IMR-90 (cell line): ENCODE results near the gene LDAH. TPM values are rescaled to one million over a fixed set of nuclear protein-coding genes. Genes with fewer than 3 reads are reported as not detected.

Experiments
- ATAC-seq: fragments of 200-7000 bp; cut with Tn5 transposase; 2 replicates; pipeline ENCODE4 v1.9.1; 2020; ENCODE audit warnings: low read depth, mild to moderate bottlenecking, moderate library complexity
- BruUV-seq: library from RNA; stranded (reverse); fragments of 400-500 nt; replicated peaks from 2 replicates; lab custom pipeline; 2021; lab: Mats Ljungman, UMichigan
- CTCF ChIA-PET: fragments of 300-600 bp; formaldehyde crosslinking; extraction: SDS; loops from one replicate; lab custom pipeline; 2021; ENCODE audit warnings: antibody characterized with exemption; lab: Yijun Ruan, JAX
- POLR2A ChIA-PET: fragments of 300-600 bp; sonication (Branson Sonifier 250); formaldehyde crosslinking; loops from one replicate; lab custom pipeline; 2022; ENCODE audit warnings: antibody characterized with exemption; ENCODE audit not compliant: unreplicated experiment; lab: Charles Lee
- DNase-seq: peaks from one replicate; pipeline ENCODE4 v3.0.0; 2013
- H2AFZ ChIP-seq: replicated peaks from 2 replicates; pipeline ENCODE3; 2013; ENCODE audit warnings: low read length, mild to moderate bottlenecking; ENCODE audit not compliant: poor library complexity
- H2AK5ac ChIP-seq: 2 replicates; pipeline ENCODE4 v1.6.1; 2013; ENCODE audit warnings: low read depth, low read length, inconsistent platforms
- H2AK9ac ChIP-seq: replicated peaks from 2 replicates; pipeline ENCODE3; 2013; ENCODE audit warnings: mild to moderate bottlenecking, low read depth, low read length, moderate library complexity; ENCODE audit not compliant: poor library complexity
- H2BK120ac ChIP-seq: 2 replicates; pipeline ENCODE4 v1.6.1; 2013; ENCODE audit warnings: low read depth, low read length, inconsistent platforms
- H2BK15ac ChIP-seq: 3 replicates; pipeline ENCODE4 v1.6.1; 2013; ENCODE audit warnings: low read depth, low read length, inconsistent platforms
- H2BK20ac ChIP-seq: 2 replicates; pipeline ENCODE4 v1.6.1; 2013; ENCODE audit warnings: low read depth, mild to moderate bottlenecking, inconsistent platforms, low read length, moderate library complexity
- H2BK5ac ChIP-seq: 2 replicates; pipeline ENCODE4 v1.6.1; 2013; ENCODE audit warnings: mild to moderate bottlenecking, low read depth, low read length, inconsistent platforms; ENCODE audit not compliant: poor library complexity, severe bottlenecking
- H3K14ac ChIP-seq: replicated peaks from 2 replicates; pipeline ENCODE4 v1.6.1; 2013; ENCODE audit warnings: low read depth, low read length, inconsistent platforms
- H3K18ac ChIP-seq: 2 replicates; pipeline ENCODE4 v1.6.1; 2013; ENCODE audit warnings: low read depth, low read length, control low read depth
- H3K23ac ChIP-seq: 2 replicates; pipeline ENCODE4 v1.6.1; 2013; ENCODE audit warnings: low read depth, low read length, inconsistent platforms
- H3K27ac ChIP-seq: 2 replicates; pipeline ENCODE4 v1.5.1; 2013; ENCODE audit warnings: mild to moderate bottlenecking, control low read depth, low read length; ENCODE audit not compliant: insufficient read depth
- H3K27me3 ChIP-seq: 2 replicates; pipeline ENCODE4 v1.6.1; 2013; ENCODE audit warnings: low read length; ENCODE audit not compliant: control insufficient read depth, insufficient read depth
- H3K36me3 ChIP-seq: 2 replicates; pipeline ENCODE4 v1.6.1; 2013; ENCODE audit warnings: low read length, mixed read lengths; ENCODE audit not compliant: control insufficient read depth, insufficient read depth
- H3K4ac ChIP-seq: 2 replicates; pipeline ENCODE4 v1.6.1; 2013; ENCODE audit warnings: low read depth, low read length, inconsistent platforms
- H3K4me1 ChIP-seq: 2 replicates; pipeline ENCODE4 v1.6.1; 2013; ENCODE audit warnings: low read length, mixed read lengths; ENCODE audit not compliant: control insufficient read depth, insufficient read depth
- H3K4me2 ChIP-seq: 2 replicates; pipeline ENCODE4 v1.6.1; 2013; ENCODE audit warnings: low read depth, mild to moderate bottlenecking, control low read depth, low read length, moderate library complexity
- H3K4me3 ChIP-seq: 2 replicates; pipeline ENCODE4 v1.5.1; 2013; ENCODE audit warnings: low read depth, mild to moderate bottlenecking, control low read depth, low read length, moderate library complexity; ENCODE audit not compliant: insufficient read depth
- H3K56ac ChIP-seq: 2 replicates; pipeline ENCODE4 v1.6.1; 2013; ENCODE audit warnings: low read length, inconsistent platforms; ENCODE audit not compliant: insufficient read depth; ENCODE audit errors: extremely low read depth
- H3K79me1 ChIP-seq, 2 experiments: 2 replicates each; pipeline ENCODE4 v1.6.1; 2013; ENCODE audit warnings: low read length in 2 of 2, inconsistent platforms in 1 of 2, low read depth in 1 of 2
- H3K9ac ChIP-seq: 2 replicates; pipeline ENCODE4 v1.6.1; 2013; ENCODE audit warnings: low read depth, low read length, control low read depth
- H3K9me1 ChIP-seq: 2 replicates; pipeline ENCODE4 v1.6.1; 2013; ENCODE audit warnings: low read length, inconsistent platforms; ENCODE audit not compliant: insufficient read depth
- H3K9me3 ChIP-seq: 2 replicates; pipeline ENCODE4 v1.6.1; 2013; ENCODE audit warnings: low read length; ENCODE audit not compliant: control insufficient read depth, insufficient read depth
- H4K20me1 ChIP-seq: 2 replicates; pipeline ENCODE4 v1.6.1; 2013; ENCODE audit warnings: low read length, inconsistent platforms; ENCODE audit not compliant: insufficient read depth
- H4K5ac ChIP-seq: 2 replicates; pipeline ENCODE4 v1.6.1; 2013; ENCODE audit warnings: mild to moderate bottlenecking, low read depth, low read length, control low read depth
- H4K8ac ChIP-seq, 2 experiments: 2 replicates each; pipeline ENCODE4 v1.6.1; 2013; ENCODE audit warnings: low read depth in 2 of 2, low read length in 2 of 2, control low read depth in 1 of 2, inconsistent platforms in 1 of 2
- H4K91ac ChIP-seq: 2 replicates; pipeline ENCODE4 v1.6.1; 2013; ENCODE audit warnings: low read depth, low read length, inconsistent platforms; ENCODE audit not compliant: insufficient read depth
- BHLHE40 ChIP-seq: fragments of 150-350 bp; IDR thresholded peaks from 2 replicates; pipeline ENCODE4 v1.6.1; 2016; ENCODE audit warnings: mild to moderate bottlenecking, low read depth, low read length
- MAFK ChIP-seq: IDR thresholded peaks from 2 replicates; pipeline ENCODE4 v1.6.1; 2012; ENCODE audit warnings: low read depth, low read length, improper control_type of control experiment
- MAZ ChIP-seq: IDR thresholded peaks from 2 replicates; pipeline ENCODE4 v1.6.1; 2012; ENCODE audit warnings: low read depth, mild to moderate bottlenecking, low read length, improper control_type of control experiment, moderate library complexity, borderline replicate concordance
- POLR2A ChIP-seq: IDR thresholded peaks from 2 replicates; pipeline ENCODE4 v1.6.1; 2012; ENCODE audit warnings: mild to moderate bottlenecking, low read depth, low read length
- RCOR1 ChIP-seq: IDR thresholded peaks from 2 replicates; pipeline ENCODE4 v1.6.1; 2012; ENCODE audit warnings: mild to moderate bottlenecking, low read length, improper control_type of control experiment; ENCODE audit not compliant: insufficient replicate concordance
- USF2 ChIP-seq: fragments of 150-350 bp; IDR thresholded peaks from 2 replicates; pipeline ENCODE4 v1.6.1; 2017; ENCODE audit warnings: mild to moderate bottlenecking, antibody characterized with exemption, low read length, low read depth
- WGBS, 2 experiments: methylation state at CpG; one replicate each; pipeline versions ENCODE4 v1.1.5 to v1.1.7; 2013; ENCODE audit warnings: missing lambda C conversion rate in 2 of 2; ENCODE audit not compliant: insufficient read length in 1 of 2; ENCODE audit errors: extremely low coverage in 2 of 2; 5-methylcytosine and 5-hydroxymethylcytosine counted together
- dilution Hi-C: fragments of 300-500 bp; cut with HindIII; formaldehyde crosslinking; loops from one replicate; pipeline ENCODE4 v1.14.3; 2018; ENCODE audit warnings: low sequenced_read_pairs; ENCODE audit not compliant: unreplicated experiment
- in situ Hi-C: fragments of 300-500 bp; cut with MboI; formaldehyde crosslinking; loops from 3 replicates; pipeline ENCODE4 v1.14.3; 2019; ENCODE audit warnings: low sequenced_read_pairs, inconsistent platforms, mixed read lengths
- intact Hi-C: fragments of 100-400 bp; cut with micrococcal nuclease; formaldehyde crosslinking; loops from 2 replicates; pipeline ENCODE4 v1.10.0; 2022
- polyA plus RNA-seq, 3 experiments: library from polyadenylated mRNA; depleted of rRNA; stranded (reverse); fragments of >200 nt; gene quantifications; 2 replicates each; pipeline ENCODE4 v1.2.3, GENCODE V29; 2012; ENCODE audit warnings: low replicate concordance in 1 of 3
- total RNA-seq: library from RNA; depleted of rRNA; stranded (reverse); fragments of >200 nt; gene quantifications from 2 replicates; pipeline ENCODE4 v1.2.3, GENCODE V29; 2012

The LDAH gene
- total and polyA plus RNA-seq, 2 of the 4 experiments (the other 2 are of a cell fraction) = 12.1 to 31.7 TPM

- no CpG with 5 or more reads among the region's 2 CpGs for WGBS, 2 experiments
- H3K9ac ChIP-seq = no peak overlapping the region
- no peak overlapping the region for H4K5ac ChIP-seq
- no peak overlapping the region for H2BK20ac ChIP-seq
- H3K79me1 ChIP-seq = no peaks in the 10 kb centered on the region
- peaks cover 3% of the 10 kb centered on the region for H3K9me1 ChIP-seq
- H3K18ac ChIP-seq = no peak overlapping the region
- no peak overlapping the region for H2BK120ac ChIP-seq
- TF ChIP-seq BHLHE40 (no peak), MAFK (peak; percentile 54), MAZ (no peak), POLR2A (no peak), USF2 (no peak), RCOR1 (no peak)
- no peak overlapping the region for H3K4ac ChIP-seq
- DNase-seq = no peak
- no peak overlapping the region for H4K91ac ChIP-seq
- intact Hi-C loops = no loop called here
- H2BK5ac ChIP-seq = no peak overlapping the region
- ChIA-PET POLR2A (no interaction called here), CTCF (interaction anchor here (0.7 to 1.8 kb wide), 2 partner anchors 102 to 108 kb away, joined by 4 to 6 read pairs; no protein-coding TSS in a partner anchor)
- no peak overlapping the region for H3K27ac ChIP-seq
- H4K20me1 ChIP-seq = no peaks in the 10 kb centered on the region; the same call in 1 of the 2 replicates
- dilution Hi-C loops = no loop called here
- H2AK9ac ChIP-seq = no peak overlapping the region
- H3K36me3 ChIP-seq = peaks cover 5% of the 10 kb centered on the region; the same call in 1 of the 2 replicates
- H2BK15ac ChIP-seq = no peak overlapping the region
- H3K27me3 ChIP-seq = no peaks in the 10 kb centered on the region
- no peak overlapping the region; the same call in 1 of the 2 replicates for H3K56ac ChIP-seq
- ATAC-seq = no peak
- H3K4me1 ChIP-seq = no peaks in the 10 kb centered on the region
- in situ Hi-C loops = no loop called here
- no TSS peak for BruUV-seq
- H3K4me3 ChIP-seq = no peak overlapping the region
- no peak overlapping the region for H3K14ac ChIP-seq
- H2AK5ac ChIP-seq = no peak overlapping the region
- no peak overlapping the region for H3K23ac ChIP-seq
- H2AFZ ChIP-seq = no peak overlapping the region
- no peak overlapping the region for H4K8ac ChIP-seq
- H3K4me2 ChIP-seq = no peak overlapping the region
- no peaks in the 10 kb centered on the region for H3K9me3 ChIP-seq
Measured at GRCh38 chr2:20762945-20763683, 59.8 kb downstream of the LDAH start.
